T-helper 2 cell treated with Interferon-gamma antibody and Interleukin-4, amounts not matched to agents 100 ng/mL and 5 ng/mL, for 36 hours (primary cell): Measurements from ENCODE around the gene DCP1A. TPM values are rescaled to one million over a fixed set of nuclear protein-coding genes. Genes with fewer than 3 reads are reported as not detected.
"Not testable (repeated sequence)": the region's sequence is repeated elsewhere in the genome, so short reads cannot be mapped to it uniquely, and the experiment has no call there.

Source experiments
- intact Hi-C: fragments of 100-400 bp; cut with micrococcal nuclease; formaldehyde crosslinking; loops from one replicate; pipeline ENCODE4 v1.15.1; 2023
- total RNA-seq: library from RNA; stranded (reverse); gene quantifications from 2 replicates; pipeline ENCODE4 v1.2.3, GENCODE V29; 2022

Gene DCP1A
- total RNA-seq, 1 donor from 2014 or later = 30.7 TPM

GRCh38 chr3:53269888-53270880 is 77.2 kb downstream of the DCP1A start:
- intact Hi-C loops = no loop called here

GRCh38 chr3:53269193-53269592 is 78.2 kb downstream of the DCP1A start:
- intact Hi-C loops = not testable (repeated sequence)

GRCh38 chr3:53267766-53268165 is 79.6 kb downstream of the DCP1A start:
- intact Hi-C loops = no loop called here

GRCh38 chr3:53264718-53265117 is 82.6 kb downstream of the DCP1A start:
- intact Hi-C loops = no loop called here

- intact Hi-C loops = no loop called here
These were observed 83.4 kb downstream of the DCP1A start for GRCh38 chr3:53263907-53264306.

- intact Hi-C loops = no loop called here
These were observed 85.6 kb downstream of the DCP1A start for GRCh38 chr3:53261712-53262111.

GRCh38 chr3:53260286-53260785 is 87.0 kb downstream of the DCP1A start:
- intact Hi-C loops = no loop called here

- intact Hi-C loops = loop anchor here (5.0 to 10.0 kb wide), 3 partner anchors 147 to 575 kb away; partner anchors contain the start of genes GNL3, PBRM1 and STIMATE
These were observed 87.7 kb downstream of the DCP1A start for GRCh38 chr3:53259427-53260259.

GRCh38 chr3:53258600-53259426 is 88.5 kb downstream of the DCP1A start:
- intact Hi-C loops = loop anchor here (5.0 to 10.0 kb wide), 3 partner anchors 147 to 574 kb away; partner anchors contain the start of genes GNL3, PBRM1 and STIMATE

GRCh38 chr3:53257465-53257864 is 89.9 kb downstream of the DCP1A start:
- intact Hi-C loops = loop anchor here (2.0 to 10.0 kb wide), 4 partner anchors 17 to 573 kb away; partner anchors contain the start of genes GNL3, PBRM1 and STIMATE

- intact Hi-C loops = loop anchor here (1.0 to 10.0 kb wide), 5 partner anchors 18 to 572 kb away; partner anchors contain the start of genes GNL3, PBRM1, RFT1 and STIMATE
These were observed 90.7 kb downstream of the DCP1A start for GRCh38 chr3:53256704-53257055.

GRCh38 chr3:53255775-53256703 is 91.3 kb downstream of the DCP1A start, which contains the start of gene TKT:
Gene TKT (minus strand): TSS chr3:53256022. CDS start chr3:53255942, 80 bp downstream.
- intact Hi-C loops = loop anchor here (1.0 to 10.0 kb wide), 8 partner anchors 19 to 571 kb away; partner anchors contain the start of genes DCP1A, GNL3, PBRM1 and PRKCD

GRCh38 chr3:53255423-53255774 is 91.9 kb downstream of the DCP1A start:
- intact Hi-C loops = loop anchor here (1.0 to 10.0 kb wide), 6 partner anchors 35 to 571 kb away; partner anchors contain the start of genes DCP1A, GNL3, PBRM1 and PRKCD

GRCh38 chr3:53254509-53255422 is 92.6 kb downstream of the DCP1A start:
- intact Hi-C loops = loop anchor here (1.0 to 10.0 kb wide), 6 partner anchors 34 to 570 kb away; partner anchors contain the start of genes DCP1A, GNL3, PBRM1 and PRKCD

- intact Hi-C loops = loop anchor here (2.0 to 10.0 kb wide), 3 partner anchors 33 to 569 kb away; partner anchors contain the start of genes GNL3, PBRM1 and PRKCD
These were observed 93.4 kb downstream of the DCP1A start for GRCh38 chr3:53253707-53254508.

- intact Hi-C loops = loop anchor here (10.0 kb wide), 1 partner anchor 568 kb away; the partner anchor contains the start of genes GNL3 and PBRM1
These were observed 94.4 kb downstream of the DCP1A start for GRCh38 chr3:53252947-53253322.
